Lung (tissue), 12 donors: ENCODE measurements around the gene CLDN20. TPM values are rescaled to one million over a fixed set of nuclear protein-coding genes. Genes with fewer than 3 reads are reported as not detected.

ENCODE experiments used
- ATAC-seq: fragments of 200-7000 bp; cut with Tn5 transposase; one replicate; pipeline ENCODE4 v1.9.1; 2020; ENCODE audit warnings: moderate number of reproducible peaks; ENCODE audit not compliant: insufficient read depth, low FRiP score
- DNase-seq, 3 donors: peaks; one replicate each; pipeline ENCODE4 v3.0.0-alpha.2; 2013 to 2017
- H3K27ac ChIP-seq, 2 donors: one replicate each; pipeline ENCODE4 v1.5.1; 2013; ENCODE audit warnings: mild to moderate bottlenecking in 2 of 2, moderate library complexity in 2 of 2, control low read depth in 1 of 2, inconsistent platforms in 1 of 2, low read depth in 1 of 2, low read length in 1 of 2
- H3K27me3 ChIP-seq, 3 donors: one replicate each; pipeline ENCODE4 v1.5.1; 2013; ENCODE audit warnings: low read length in 2 of 3; ENCODE audit not compliant: control insufficient read depth in 3 of 3, insufficient read depth in 3 of 3
- H3K36me3 ChIP-seq, 4 donors: one replicate each; pipeline ENCODE4 v1.5.1; 2013; ENCODE audit warnings: low read length in 4 of 4, mild to moderate bottlenecking in 1 of 4, moderate library complexity in 1 of 4; ENCODE audit not compliant: control insufficient read depth in 4 of 4, insufficient read depth in 4 of 4
- H3K4me1 ChIP-seq, 5 donors: one replicate each; pipeline ENCODE4 v1.5.1; 2013; ENCODE audit warnings: low read length in 5 of 5, mild to moderate bottlenecking in 2 of 5, moderate library complexity in 1 of 5; ENCODE audit not compliant: control insufficient read depth in 5 of 5, insufficient read depth in 5 of 5
- H3K4me3 ChIP-seq: one replicate; pipeline ENCODE4 v1.5.1; 2013; ENCODE audit warnings: mild to moderate bottlenecking, control low read depth, moderate library complexity
- H3K9ac ChIP-seq, 2 donors: one replicate each; pipeline ENCODE4 v1.5.1; 2013; ENCODE audit warnings: low read length in 2 of 2, control low read depth in 1 of 2; ENCODE audit not compliant: insufficient read depth in 1 of 2
- H3K9me3 ChIP-seq, 4 donors: one replicate each; pipeline ENCODE4 v1.5.1; 2013; ENCODE audit warnings: low read length in 3 of 4, mild to moderate bottlenecking in 1 of 4, moderate library complexity in 1 of 4; ENCODE audit not compliant: control insufficient read depth in 4 of 4, insufficient read depth in 3 of 4
- CTCF ChIP-seq: IDR thresholded peaks from 2 replicates; pipeline ENCODE4 v1.5.1; 2012; ENCODE audit warnings: mild to moderate bottlenecking; ENCODE audit errors: control extremely low read depth, extremely low read depth
- WGBS, 2 donors: extraction: QIAGEN DNeasy Blood & Tissue Kit; methylation state at CpG; one replicate each; pipeline ENCODE4 v1.1.7; 2013; 5-methylcytosine and 5-hydroxymethylcytosine counted together
- polyA plus RNA-seq, 2 donors: library from polyadenylated mRNA; stranded (reverse); fragments of 200-250 nt; gene quantifications; one replicate each; pipeline ENCODE4 v1.2.1, GENCODE V29; 2013
- total RNA-seq, 2 donors: library from RNA; depleted of rRNA in 1 of 2; stranded (reverse); fragments of >200 nt in 1 of 2; gene quantifications; one replicate each; pipeline ENCODE4 v1.2.1, GENCODE V29; 2014 to 2021
- donor health status: control.
- donor health status: control.
- donor health status: Bipolar disorder and iron deficiency.
- donor health status: healthy.
- donor health status: DM: yes; HTN: yes; CAD: no.

CLDN20 gene
- total and polyA plus RNA-seq, 4 donors, result not detected

- Histone ChIP-seq H3K27me3 (no peaks in the 10 kb centered on the region), H3K4me3 (no peak overlapping the region), H3K36me3 (no peaks in the 10 kb centered on the region), H3K9ac (no peak overlapping the region), H3K9me3 (no peaks in the 10 kb centered on the region), H3K27ac (no peak overlapping the region), H3K4me1 (peaks cover 0 to 5% (median 0%) of the 10 kb centered on the region in 5 donors)
- 95 to 98% methylated on average over 1 of the region's 1 CpG for WGBS, 2 donors
- no peak for DNase-seq
- no peak for TF ChIP-seq CTCF
- no peak for ATAC-seq
These were observed 53.4 kb downstream of the CLDN20 start for GRCh38 chr6:155317186-155317585.

- Histone ChIP-seq H3K36me3 (no peaks in the 10 kb centered on the region), H3K9me3 (no peaks in the 10 kb centered on the region), H3K4me3 (no peak overlapping the region), H3K27me3 (no peaks in the 10 kb centered on the region), H3K4me1 (peaks cover 0 to 3% (median 0%) of the 10 kb centered on the region in 5 donors), H3K27ac (no peak overlapping the region), H3K9ac (no peak overlapping the region)
- no peak for DNase-seq
- no peak for TF ChIP-seq CTCF
- 64 to 66% methylated on average over 4 of the region's 4 CpGs for WGBS, 2 donors
- ATAC-seq, result no peak
These were observed 56.1 kb downstream of the CLDN20 start for GRCh38 chr6:155319902-155320301.

DNA sequence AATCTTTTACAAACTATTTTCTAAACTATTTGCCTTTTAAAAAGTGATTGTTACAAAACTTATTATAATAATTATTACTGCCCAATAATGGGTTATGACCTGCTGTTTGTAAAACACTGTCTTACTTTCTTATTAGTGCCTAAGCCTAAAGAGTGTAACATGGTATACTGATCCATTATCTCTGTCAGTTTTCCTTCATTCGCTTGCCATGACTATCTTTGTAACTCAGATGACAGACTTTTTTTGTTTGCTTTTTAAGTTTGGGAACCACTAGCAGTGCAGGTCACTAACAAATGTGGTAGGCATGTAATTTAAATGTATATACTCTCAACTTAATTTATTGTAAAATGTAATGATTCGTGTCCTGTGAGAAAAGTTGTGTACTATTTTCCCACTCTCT, 60.4 kb downstream of the CLDN20 start:
- H3K4me1 ChIP-seq, result peaks cover 0 to 9% (median 0%) of the 10 kb centered on the region in 5 donors
- no peak for DNase-seq
- H3K27me3 ChIP-seq, result no peaks in the 10 kb centered on the region
- H3K4me3 ChIP-seq, result no peak overlapping the region
- no peaks in the 10 kb centered on the region for H3K36me3 ChIP-seq
- ATAC-seq, result no peak
- no peak overlapping the region for H3K9ac ChIP-seq
- 93 to 100% methylated on average over 2 of the region's 2 CpGs for WGBS, 2 donors
- H3K9me3 ChIP-seq, result no peaks in the 10 kb centered on the region
- TF ChIP-seq CTCF, result no peak
- no peak overlapping the region for H3K27ac ChIP-seq

DNA sequence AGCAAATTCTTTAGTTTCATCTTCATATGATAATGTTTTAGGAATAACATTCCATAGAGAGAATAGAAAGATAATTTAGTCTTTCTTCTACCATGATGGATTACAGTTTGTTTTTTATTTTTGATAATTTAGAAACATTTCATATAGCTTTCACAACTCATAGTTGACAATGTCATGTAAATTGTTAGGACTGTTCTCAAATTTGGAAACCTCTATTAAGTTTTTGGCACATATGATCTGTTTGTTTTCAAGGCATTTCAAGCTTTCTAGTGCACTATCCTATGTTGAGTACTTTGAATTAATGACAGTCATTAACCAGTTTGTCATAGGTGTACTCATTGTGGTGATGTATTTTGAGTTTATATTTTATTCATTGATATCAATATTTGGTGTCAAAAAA, 61.2 kb downstream of the CLDN20 start:
- Histone ChIP-seq H3K4me1 (peaks cover 0 to 12% (median 0%) of the 10 kb centered on the region in 5 donors), H3K9ac (no peak overlapping the region), H3K36me3 (no peaks in the 10 kb centered on the region), H3K27me3 (no peaks in the 10 kb centered on the region), H3K27ac (no peak overlapping the region), H3K4me3 (no peak overlapping the region), H3K9me3 (no peaks in the 10 kb centered on the region)
- no peak for TF ChIP-seq CTCF
- DNase-seq, result no peak
- no peak for ATAC-seq
